GM19193 (cell line): ENCODE data around the gene PIGZ.

Source experiments
- POLR2A ChIP-seq: IDR thresholded peaks from 4 replicates; pipeline ENCODE4 v1.6.1; 2011; ENCODE audit not compliant: insufficient read depth, insufficient read length; ENCODE audit errors: extremely low read depth

The PIGZ gene

GRCh38 chr3:196962108-196962929 lies 6.3 kb downstream of the PIGZ start:
- no peak for TF ChIP-seq POLR2A

GRCh38 chr3:196954832-196955231 lies 13.8 kb downstream of the PIGZ start:
- TF ChIP-seq POLR2A, result no peak

- no peak for TF ChIP-seq POLR2A
Measured at GRCh38 chr3:196951371-196951770, 17.3 kb downstream of the PIGZ start.

- TF ChIP-seq POLR2A, result no peak
Measured at GRCh38 chr3:196949750-196950149, 18.9 kb downstream of the PIGZ start.

- TF ChIP-seq POLR2A, result no peak
Measured at GRCh38 chr3:196949285-196949619, 19.4 kb downstream of the PIGZ start.

- no peak for TF ChIP-seq POLR2A
Measured at GRCh38 chr3:196948442-196949284, 20.0 kb downstream of the PIGZ start.

GRCh38 chr3:196947860-196948441 lies 20.7 kb downstream of the PIGZ start:
- TF ChIP-seq POLR2A, result no peak

- TF ChIP-seq POLR2A, result no peak
Measured at GRCh38 chr3:196947136-196947859, 21.3 kb downstream of the PIGZ start.

GRCh38 chr3:196942915-196943277 lies 25.7 kb downstream of the PIGZ start:
- no peak for TF ChIP-seq POLR2A

- TF ChIP-seq POLR2A, result peak; percentile 93
Measured at GRCh38 chr3:196942226-196942914, 26.3 kb downstream of the PIGZ start, which contains the start of gene NCBP2. TSS of gene NCBP2 (minus strand) at chr3:196942528. CDS start at chr3:196942503, 25 bp downstream.

GRCh38 chr3:196941729-196942225 lies 26.9 kb downstream of the PIGZ start:
- TF ChIP-seq POLR2A, result no peak

GRCh38 chr3:196938576-196938975 lies 30.1 kb downstream of the PIGZ start:
- no peak for TF ChIP-seq POLR2A

- no peak for TF ChIP-seq POLR2A
Measured at GRCh38 chr3:196938124-196938523, 30.5 kb downstream of the PIGZ start.

- TF ChIP-seq POLR2A, result no peak
Measured at GRCh38 chr3:196936288-196936687, 32.3 kb downstream of the PIGZ start.
